IPS DF 19.7 (cell line): Measurements from ENCODE around the gene MAP2K5.
A peak's percentile ranks its signal among the peaks of the same experiment; 100 is the strongest.

ENCODE experiments used
- DNase-seq: peaks from one replicate; pipeline ENCODE4 v3.0.0-alpha.2; 2013; ENCODE audit warnings: low read depth, low spot score

The MAP2K5 gene

DNA sequence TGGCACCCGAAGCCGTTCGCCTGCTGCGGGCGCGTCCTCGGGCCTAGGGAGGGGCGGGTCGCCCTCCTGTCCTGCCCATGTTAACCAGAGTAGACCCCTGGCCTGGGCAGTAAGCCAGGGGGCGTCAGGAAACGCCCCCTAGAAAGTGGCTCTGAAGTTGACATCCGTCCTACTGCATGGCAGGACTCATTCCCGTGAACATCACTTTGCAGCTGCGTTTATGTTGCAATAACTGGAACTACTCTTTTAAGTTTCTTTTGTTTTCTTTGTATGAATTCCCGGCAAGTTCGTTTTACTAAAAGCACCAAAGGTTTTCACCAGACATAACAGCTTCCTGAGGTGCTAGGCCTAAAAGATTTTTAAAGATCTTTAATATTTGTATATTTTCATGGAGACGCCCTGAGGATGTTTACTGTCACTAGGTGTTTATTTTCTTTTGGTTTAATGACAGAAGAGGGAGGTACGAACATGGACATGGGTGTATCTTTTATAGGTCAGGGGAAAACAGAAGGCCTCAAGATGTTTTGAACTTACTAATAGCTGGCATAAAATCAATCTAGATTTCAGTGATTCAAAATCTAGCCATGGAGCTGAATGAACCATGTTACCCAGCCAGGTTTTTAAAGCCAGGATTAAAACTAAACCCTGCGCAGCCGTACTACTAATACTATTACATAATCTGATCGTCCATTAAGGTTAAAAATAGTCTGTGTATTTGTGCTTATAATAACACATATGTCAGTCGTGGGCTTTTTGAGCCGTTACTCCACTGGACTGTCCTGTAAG is 20.5 kb upstream of the MAP2K5 start:
- no peak for DNase-seq

DNA sequence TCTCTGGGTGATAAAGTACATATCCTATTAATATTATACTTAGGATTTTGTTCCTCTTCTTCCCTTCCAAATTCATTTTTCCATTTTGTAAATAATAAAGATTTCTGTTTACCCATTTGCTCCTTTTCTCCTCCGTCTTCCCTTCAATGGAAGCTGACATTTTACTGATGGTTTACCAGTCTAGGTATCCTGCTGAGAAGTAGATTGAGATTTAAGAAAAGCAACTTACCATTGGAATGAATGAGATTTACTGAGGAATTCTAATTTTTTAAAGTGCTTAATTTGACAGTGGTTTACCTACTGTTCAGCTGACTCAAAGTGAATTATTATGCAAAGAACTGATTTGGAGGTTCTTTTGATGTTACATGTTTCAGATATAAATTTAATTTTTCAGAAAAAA is 19.2 kb upstream of the MAP2K5 start:
- no peak for DNase-seq

DNA sequence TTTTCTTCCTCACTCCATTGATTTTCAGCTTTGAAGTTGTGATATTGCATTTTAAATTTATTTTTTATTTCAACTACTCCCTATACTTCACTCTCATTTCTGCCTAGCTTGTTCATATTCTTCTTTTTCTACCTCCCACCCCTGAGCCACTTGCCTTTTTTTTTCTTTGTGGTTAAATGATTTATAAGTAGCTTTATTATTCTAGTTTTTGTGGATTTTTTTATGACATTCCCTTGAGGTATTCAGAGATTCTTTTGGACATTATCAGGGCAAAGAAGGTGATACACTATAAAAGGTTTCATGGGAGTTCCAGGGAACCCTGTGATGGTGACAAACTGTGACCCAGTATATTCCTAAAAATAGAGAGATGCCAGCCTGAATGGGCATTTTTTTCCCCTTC is 18.3 kb upstream of the MAP2K5 start:
- no peak for DNase-seq

DNA sequence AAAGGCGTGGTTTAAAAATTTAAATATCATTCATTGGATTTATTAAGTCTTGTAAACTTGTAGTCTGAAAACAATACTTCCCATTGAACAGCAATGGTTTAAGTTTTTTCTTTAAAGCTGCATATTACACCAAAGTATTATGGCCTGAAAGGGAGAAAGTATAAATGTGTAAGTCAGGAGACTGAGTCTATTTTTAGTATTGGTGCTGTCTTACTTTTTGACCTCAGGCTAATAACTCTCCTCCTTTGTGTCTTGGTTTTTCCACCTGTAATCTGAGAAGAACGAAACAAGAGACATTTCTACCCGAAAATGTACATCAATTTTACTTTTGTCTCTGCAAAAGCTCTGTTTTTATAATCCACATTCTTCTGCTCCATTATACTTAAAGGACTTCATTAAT is 14.0 kb upstream of the MAP2K5 start:
- no peak for DNase-seq

DNA sequence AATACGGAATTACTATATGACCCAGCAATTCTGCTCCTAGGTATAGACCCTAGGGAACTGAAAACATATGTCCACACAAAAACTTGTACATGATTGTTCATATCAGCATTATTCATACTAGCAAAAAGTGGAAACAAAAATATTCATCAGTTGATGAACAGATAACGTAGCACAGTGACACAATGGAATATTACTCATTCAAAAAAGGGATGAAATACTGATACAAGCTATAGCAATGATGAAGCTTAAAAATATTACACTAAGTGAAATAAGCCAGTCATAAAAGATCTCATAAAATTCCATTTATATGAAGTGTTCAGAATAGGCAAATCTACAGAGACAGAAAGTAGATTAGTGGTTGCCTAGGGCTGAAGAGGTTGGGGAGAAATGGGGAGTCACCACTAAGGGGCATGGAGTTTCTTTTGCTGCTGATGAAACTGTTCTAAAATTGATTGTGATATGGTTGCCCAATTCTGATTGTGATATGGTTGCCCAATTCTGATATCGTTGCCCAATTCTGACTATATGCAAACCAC is 11.1 kb upstream of the MAP2K5 start:
- no peak for DNase-seq

DNA sequence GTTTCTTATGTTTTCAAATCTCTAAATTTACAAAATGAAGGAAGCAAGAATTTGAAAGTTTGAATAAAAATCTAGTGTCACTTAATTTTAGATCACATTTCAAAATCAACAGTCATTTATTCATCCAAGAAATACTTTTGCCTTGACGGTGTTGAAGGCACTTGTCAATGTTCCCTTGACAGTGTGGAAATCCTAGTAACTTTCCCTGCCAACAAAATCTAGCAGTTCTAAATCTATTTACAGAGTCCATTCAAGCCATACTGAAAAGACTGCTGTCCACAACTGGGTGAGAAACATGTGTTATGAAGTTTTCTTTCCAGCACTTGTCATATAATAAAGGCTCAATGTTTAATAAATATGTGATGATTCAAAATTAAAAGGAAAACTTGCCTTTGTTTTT is 8.6 kb upstream of the MAP2K5 start:
- DNase-seq: no peak

DNA sequence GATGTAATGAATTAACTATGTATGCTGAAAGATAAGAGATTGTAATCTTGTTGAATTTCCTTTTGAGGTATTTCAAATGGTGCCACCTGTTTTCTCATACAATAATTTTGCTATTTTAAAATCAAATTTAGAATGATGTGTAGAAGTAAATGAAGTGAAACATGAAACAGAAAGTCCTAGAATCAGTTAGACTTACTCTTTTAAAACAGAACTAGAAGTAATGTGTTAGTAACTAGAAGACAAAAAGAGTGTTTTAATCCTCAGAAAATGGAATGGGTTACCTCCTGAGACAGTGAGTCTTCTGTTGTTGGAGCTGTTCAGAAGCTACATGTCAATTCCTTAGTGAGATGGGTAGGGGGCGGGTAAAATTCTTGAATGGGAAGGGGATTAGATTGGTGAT is 8.1 kb upstream of the MAP2K5 start:
- DNase-seq: no peak

DNA sequence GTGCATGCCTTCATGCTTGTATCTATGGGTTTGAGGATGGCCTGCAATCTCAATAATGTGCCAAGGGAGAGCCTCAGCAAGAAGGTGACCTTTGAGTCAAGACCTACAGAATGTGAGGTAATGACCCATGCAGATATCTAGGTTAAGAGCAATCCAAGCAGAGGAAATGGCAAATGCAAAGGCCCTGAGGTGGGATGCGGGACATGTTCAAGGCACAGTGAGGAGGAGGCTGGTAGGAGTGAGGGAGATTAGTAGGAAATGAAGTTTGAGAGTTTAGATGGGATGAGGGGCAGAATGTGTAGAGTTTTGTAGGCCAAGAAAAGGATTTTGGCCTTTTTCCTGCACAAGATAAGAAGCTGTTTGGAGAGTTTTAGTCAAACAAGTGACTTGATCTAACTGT is 4.7 kb upstream of the MAP2K5 start:
- no peak for DNase-seq

DNA sequence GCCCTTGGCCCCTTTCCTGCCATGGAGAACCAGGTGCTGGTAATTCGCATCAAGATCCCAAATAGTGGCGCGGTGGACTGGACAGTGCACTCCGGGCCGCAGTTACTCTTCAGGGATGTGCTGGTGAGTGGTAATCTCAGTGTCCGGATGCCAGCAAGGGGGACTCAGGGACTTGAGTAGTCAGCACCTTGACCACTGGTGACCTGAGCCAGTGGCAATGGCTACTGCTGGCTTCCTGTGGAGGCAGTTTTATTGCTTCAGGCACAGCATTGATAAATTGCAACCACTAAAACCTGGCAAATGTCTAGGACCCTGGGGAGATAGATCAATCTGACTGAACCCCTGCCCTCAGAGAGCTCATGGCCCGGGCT is 830 bp downstream of the MAP2K5 start:
- DNase-seq: no peak

DNA sequence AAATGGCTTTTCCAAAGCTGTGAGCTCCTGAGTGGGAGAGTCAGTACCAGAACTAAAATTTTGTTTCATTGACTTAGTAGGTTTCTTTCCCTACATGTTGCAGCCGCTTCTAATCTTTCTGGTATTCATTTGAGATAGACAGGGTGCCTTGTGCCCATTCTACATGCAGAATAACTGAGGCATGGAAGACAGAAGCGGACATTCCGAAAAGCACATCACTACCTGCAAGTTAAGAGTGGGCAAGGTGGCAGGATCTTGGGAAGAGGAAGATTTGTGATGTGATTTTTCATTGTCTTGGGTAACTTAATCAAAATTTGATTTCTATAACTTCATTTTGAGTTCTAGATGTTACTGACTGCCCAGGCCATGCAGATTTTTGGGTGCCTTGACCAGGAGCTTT is 2.0 kb downstream of the MAP2K5 start:
- DNase-seq: no peak

DNA sequence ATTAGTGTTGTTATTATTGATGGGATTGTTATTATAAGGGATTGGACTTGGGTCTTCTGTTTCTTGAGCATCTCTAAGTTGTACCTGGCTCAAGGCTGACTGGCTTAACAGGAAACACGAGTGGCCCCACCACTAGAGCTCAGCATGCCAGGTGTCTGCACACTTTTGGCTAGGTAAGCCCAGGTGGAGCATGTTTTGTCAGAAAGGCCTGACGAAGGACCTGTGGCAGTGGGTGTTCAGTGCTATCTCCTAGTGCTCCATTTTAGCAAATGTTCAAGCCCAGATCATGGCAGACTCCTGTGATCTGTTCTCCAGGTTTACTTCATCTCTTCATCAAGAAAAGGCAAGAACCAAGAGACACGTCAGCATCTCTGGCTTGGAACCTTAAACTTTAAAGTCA is 3.4 kb downstream of the MAP2K5 start:
- no peak for DNase-seq

DNA sequence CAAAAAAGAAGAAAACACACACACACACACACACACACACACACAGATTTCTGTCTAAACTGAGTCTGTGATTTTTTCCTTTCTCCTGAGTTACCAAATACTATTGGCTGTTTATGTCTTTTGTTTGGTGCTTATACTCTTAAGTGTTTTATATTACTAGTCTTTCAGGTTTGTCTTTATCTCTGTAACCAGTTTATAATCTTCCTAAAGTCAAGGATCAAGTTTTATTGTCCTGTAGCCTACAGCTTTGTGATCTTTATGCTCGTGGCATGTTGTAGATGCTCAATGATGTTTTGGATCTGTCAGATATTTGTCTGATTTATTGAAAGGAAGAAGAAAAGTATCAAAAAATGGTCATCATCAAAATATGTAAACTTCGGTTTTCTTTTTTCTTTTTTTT is 4.6 kb downstream of the MAP2K5 start:
- no peak for DNase-seq

DNA sequence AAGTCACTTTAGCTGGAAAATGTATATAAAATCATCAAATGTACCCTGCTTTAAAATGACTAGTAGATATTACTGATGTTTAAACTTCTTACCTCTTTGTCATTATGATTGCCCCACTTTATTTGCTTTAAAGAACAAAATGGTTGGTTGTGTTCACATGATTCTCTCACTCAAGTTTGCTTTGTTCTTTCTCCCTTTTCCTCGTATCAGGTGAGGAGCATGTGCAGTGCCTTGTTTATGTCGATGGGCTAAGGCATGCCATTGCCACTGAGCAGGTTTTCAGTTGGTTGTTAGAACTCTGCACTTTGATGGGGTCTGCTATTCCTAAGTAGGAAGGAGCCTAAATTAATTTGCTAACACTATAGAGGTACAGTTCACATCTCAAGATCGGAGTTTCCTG is 5.3 kb downstream of the MAP2K5 start:
- DNase-seq: no peak

DNA sequence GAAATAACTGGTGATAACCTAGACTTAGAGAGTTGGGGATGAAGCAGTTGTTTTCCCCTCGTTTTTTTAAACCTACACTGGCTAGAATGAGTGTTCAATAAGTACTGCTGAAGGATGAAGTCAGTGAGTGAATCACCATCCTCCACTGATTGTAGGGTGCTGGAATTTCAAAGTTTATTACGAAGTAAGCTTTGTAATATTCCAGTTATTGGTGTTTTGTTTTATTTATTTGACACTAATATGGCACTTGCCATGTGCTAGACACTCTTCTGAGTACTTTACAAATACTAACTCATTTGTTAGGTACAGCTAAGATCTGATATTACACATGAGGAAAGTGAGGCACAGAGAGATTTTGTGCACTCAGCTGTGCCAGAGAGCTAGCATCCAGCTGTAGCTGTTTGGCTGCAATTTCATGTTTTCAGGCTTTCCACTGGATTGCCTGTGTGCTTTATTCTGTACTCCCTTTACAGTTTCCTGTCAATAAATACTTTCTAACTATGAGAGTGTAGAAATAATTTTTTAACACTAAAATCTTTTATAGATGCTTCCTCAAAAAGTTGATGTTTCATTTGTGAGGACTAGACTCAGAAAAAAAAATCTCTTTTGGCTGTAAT is 5.8 kb downstream of the MAP2K5 start:
- no peak for DNase-seq

DNA sequence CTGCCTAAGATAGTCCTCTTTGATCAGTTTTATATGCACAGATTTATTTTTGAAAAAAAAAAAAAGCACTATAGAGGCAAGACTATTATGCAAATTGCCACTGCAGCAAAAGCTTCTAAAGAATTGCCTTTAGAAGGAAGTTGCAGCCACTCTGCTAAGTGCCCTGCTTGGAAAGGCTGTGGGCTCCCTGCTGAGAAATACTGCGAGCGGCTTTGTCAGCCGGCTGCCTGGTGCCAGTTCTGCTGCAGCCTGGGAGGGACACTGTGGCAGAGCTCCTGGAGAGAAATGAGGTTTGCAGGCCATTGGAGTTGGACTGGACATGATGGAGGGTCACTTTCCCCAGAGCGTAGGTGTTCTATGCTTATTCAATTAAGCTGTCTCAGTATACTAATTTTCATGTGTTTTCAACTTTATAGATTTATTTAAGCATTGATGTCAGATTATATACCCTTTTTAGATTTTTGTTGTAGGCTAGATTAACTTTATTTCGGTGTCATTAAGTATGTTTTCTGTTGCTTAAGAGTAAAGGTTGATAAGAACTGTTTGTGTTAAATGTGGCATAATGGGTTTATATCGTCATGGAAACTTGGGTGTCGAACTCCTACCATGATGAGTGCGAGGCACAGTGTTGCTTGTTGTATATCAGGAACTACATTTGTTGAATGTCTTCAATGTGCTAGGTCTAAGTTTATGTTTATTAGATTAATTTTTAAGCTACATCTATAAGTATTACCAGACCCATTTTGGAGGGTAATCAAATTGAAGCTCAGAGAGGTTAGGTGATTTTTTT is 6.6 kb downstream of the MAP2K5 start:
- peak; percentile 78 for DNase-seq

DNA sequence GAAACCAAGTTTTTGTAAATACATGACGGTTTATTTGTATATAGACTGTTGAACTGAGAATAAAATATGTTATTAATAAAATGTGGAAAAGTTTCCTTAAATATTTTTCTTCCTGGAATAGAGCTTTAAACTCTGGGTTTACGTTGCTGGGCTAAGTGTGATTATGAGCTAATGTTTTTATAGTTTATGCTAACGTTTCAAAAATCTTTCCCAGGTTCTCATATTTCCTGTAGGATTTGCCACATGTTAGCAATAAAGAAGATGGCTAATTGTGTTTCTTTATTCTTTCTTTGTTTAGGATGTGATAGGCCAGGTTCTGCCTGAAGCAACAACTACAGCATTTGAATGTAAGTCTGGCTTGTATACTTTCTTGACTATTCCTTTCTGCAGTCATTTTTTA is 7.2 kb downstream of the MAP2K5 start:
- DNase-seq: no peak

DNA sequence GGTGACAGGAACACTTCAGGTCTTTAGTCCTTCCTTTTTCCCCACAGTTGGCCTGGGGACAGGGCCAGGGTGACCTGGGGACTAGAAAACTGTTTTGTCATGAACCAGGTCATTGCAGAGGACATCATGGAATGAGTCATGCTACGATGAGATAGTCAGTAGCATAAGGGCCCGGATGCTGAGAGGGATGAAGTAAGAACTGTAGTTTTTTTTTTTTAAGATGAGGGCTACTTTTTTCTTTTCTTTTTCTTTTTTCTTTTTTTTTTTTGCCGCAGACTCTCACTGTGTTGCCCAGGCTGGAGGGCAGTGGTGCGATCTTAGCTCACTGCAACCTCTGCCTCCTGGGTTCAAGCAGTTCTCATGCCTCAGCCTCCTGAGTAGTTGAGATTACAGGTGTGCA is 8.0 kb downstream of the MAP2K5 start:
- DNase-seq: no peak

DNA sequence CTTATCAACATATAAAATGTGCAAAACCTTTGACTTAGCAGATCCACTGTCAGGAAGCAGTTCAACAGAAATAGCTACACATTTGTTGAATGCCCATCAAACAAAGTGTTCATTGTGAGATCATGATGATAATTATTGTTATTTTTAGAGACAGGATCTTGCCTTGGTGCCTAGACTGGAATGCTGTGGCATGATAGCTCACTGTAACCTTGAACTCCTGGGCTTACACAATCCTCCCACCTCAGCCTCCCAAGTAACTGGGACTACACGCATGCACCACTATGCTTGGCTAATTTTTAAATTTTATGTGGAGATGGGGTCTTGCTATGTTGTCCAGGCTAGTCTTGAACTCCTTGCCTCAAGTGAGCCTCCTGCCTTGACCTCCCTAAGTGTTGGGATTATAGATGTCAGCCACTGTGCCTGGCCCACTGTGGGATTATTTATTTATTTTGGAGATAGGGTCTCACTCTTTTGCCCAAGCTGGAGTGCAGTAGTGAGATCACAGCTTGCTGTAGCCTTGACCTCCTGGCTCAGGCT is 8.8 kb downstream of the MAP2K5 start:
- DNase-seq: no peak

DNA sequence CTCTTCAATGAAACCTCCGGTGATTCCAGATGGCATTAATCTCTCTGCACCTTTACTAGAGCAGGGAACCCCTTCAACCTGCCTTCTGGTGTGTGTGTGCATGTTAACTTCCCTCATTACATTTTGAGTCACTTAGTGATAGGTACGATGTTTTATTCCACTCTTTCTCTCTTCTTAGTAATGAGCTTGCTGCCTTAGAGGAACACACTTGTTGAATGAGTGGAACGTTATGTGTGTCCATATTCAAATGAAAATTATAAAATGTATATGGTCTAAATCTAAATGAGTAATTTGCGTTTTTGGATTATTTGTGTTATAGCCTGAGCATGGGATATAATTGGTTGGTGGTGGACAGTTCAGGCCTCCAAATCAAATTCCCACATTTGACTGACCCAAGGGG is 12.1 kb downstream of the MAP2K5 start:
- DNase-seq: no peak

DNA sequence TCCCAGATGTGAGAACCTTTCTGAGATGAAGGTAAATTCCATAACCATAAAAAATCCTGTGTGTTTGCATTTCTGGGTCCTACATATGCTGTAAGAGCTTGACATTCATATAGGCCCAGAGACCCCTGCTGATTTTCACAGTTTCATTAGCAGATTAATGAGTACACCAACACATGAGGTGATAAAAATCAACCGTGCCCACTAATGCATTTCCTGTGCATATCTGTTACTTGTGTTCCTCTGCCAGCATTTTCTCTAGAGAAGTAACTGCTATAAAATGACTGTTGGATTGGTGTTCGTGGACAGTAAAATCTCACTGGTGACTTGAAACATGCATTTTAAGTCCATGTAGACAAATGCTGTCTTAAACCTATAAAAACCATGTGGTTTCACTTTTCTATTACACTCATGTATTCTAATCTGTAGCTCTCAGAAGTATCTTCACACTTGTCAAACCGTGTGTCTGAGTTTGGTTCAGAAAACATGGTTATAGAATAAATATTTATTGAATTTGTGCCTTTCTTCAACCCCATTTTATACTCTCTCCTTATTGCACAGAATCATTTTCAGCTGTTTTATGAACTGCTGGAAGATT is 14.6 kb downstream of the MAP2K5 start:
- DNase-seq: no peak

DNA sequence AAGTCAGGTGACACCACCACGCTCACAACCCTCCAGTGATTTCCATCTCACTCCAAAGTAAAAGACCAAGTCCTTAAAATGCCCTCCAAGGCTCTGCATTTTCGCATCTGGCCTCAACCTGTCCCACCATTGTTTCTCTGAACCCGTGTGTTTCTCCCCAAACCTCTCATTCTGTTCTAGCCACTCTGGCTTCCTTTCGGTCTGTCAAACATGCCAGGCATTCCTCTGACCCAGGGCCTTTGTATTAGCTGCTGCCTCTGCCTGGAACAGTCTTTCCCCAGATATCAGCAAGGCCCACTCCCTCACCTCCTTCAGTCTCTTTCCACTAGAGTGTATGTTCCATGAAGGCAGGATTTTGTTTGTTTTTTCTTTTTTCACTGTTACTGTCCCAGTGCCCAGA is 16.0 kb downstream of the MAP2K5 start:
- DNase-seq: no peak

DNA sequence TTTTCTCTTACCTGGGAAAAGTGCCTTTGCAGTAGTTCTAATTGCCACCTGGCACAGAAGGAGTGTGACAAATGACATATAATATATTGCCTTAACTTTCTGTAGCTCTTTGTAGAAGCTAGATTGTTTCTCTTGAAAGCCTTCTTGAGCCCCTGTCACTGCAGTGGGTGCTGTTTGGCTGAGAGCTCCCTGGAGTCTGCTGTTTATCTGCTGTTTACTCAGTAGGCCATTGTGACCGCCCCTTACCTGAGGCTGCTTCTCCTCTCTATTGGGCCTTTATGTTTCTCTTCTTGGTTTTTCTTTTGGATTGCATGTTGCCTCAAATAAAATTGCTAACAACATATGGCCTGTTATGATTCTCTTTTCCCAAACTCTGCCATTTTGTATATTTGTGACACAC is 16.7 kb downstream of the MAP2K5 start:
- no peak for DNase-seq
